ENCODE results near the gene MX2.

DNA sequence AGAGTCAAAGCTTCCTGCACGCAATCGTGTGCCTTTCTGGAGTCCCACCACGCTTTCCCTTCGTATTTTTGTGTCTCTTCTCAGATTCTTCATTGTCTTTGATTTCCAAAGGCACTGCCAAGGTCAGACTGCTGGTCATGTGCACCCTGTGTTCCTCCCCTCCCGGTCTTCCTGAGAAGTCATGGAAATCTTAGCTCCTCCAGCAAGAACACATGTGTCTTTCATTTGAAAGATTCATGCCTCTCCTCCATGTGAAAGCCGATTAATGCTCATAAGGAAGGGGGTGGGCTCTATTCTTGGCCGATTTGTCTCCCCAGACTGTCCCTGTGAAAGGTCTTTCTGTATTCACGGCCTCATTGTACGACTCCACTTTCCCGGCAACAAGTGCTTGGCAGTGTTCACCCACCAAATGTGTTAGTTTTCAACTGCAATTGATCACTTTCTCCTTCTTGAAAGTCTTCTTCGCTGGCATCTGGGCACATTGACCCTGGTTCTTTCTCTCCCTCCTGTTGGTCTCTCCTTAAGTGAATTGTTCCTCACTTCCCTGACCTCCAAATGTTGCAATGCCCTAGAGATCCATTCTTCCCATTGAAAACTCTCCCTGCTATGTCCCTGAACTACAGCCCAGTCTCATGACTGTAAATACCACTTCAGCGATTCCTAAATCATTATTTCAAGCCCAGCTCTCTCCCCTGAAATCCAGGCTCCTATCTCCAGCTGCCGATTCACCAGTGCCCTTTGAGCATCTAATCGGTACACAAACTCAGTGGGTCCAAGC lies 25.4 kb downstream of the MX2 start:
- TF ChIP-seq, protein P1, sequence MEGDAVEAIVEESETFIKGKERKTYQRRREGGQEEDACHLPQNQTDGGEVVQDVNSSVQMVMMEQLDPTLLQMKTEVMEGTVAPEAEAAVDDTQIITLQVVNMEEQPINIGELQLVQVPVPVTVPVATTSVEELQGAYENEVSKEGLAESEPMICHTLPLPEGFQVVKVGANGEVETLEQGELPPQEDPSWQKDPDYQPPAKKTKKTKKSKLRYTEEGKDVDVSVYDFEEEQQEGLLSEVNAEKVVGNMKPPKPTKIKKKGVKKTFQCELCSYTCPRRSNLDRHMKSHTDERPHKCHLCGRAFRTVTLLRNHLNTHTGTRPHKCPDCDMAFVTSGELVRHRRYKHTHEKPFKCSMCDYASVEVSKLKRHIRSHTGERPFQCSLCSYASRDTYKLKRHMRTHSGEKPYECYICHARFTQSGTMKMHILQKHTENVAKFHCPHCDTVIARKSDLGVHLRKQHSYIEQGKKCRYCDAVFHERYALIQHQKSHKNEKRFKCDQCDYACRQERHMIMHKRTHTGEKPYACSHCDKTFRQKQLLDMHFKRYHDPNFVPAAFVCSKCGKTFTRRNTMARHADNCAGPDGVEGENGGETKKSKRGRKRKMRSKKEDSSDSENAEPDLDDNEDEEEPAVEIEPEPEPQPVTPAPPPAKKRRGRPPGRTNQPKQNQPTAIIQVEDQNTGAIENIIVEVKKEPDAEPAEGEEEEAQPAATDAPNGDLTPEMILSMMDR (IDR thresholded peaks at IDR 0.05): no peak
- no peak for TF ChIP-seq POLR2A (IDR thresholded peaks at IDR 0.05)
